A673 (cell line): ENCODE results near the gene PDCD1.

Source experiments
- EZH2 ChIP-seq: fragments of 200-600 bp; sonication (generic); IDR thresholded peaks from 2 replicates; pipeline ENCODE4 v1.6.1; 2017; ENCODE audit warnings: borderline replicate concordance, low read depth, mild to moderate bottlenecking, mixed read lengths, antibody characterized with exemption, low read length; ENCODE audit not compliant: poor library complexity, severe bottlenecking
- TF ChIP-seq, protein P1 (sequence below): fragments of 300-800, 200-600 bp; sonication (generic); conservative IDR thresholded peaks from 2 replicates; pipeline ENCODE4 v1.5.1; 2017; ENCODE audit warnings: low read depth, mild to moderate bottlenecking, antibody characterized with exemption, low read length, moderate library complexity, mixed read lengths

DNA sequence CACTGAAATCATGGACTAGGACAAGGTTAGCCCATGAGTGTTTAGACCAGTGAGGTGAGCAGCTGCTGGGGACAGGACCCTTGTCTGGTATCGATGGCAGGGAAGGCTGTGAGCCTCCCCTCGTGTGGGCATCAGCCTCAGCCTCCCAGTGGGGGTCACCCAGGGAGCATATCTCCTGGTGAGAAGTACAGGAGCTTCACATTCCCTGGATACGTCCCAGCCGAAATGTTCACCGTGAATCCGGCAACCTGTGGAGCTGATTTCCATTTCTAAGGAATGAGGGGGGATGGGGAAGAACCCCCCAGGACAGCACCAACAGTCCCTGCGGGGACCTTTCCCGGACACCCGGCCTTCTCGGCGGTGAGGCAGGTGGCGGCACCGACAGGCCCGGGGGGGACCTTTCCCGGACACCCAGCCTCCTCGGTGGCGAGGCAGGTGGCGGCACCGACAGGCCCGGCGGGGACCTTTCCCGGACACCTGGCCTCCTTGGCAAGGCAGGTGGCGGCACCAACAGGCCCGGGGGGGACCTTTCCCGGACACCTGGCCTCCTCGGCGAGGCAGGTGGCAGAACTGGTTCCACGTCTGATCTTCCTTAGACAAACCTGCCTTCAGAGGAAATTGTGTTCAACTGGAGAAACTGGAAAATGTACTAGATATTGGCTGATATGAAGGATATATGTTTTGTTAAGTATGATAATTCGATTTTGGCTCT lies 32.0 kb upstream of the PDCD1 start:
- no peak for TF ChIP-seq EZH2
- TF ChIP-seq, protein P1, sequence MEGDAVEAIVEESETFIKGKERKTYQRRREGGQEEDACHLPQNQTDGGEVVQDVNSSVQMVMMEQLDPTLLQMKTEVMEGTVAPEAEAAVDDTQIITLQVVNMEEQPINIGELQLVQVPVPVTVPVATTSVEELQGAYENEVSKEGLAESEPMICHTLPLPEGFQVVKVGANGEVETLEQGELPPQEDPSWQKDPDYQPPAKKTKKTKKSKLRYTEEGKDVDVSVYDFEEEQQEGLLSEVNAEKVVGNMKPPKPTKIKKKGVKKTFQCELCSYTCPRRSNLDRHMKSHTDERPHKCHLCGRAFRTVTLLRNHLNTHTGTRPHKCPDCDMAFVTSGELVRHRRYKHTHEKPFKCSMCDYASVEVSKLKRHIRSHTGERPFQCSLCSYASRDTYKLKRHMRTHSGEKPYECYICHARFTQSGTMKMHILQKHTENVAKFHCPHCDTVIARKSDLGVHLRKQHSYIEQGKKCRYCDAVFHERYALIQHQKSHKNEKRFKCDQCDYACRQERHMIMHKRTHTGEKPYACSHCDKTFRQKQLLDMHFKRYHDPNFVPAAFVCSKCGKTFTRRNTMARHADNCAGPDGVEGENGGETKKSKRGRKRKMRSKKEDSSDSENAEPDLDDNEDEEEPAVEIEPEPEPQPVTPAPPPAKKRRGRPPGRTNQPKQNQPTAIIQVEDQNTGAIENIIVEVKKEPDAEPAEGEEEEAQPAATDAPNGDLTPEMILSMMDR: no peak
